K562 (cell line): ENCODE data around the gene UNC13C. TPM values are rescaled to one million over a fixed set of nuclear protein-coding genes. Genes with fewer than 3 reads are reported as not detected.

Experiments
- ATAC-seq: fragments of 200-7000 bp; cut with Tn5 transposase; 3 replicates; pipeline ENCODE4 v1.9.1; 2020; ENCODE audit warnings: moderate library complexity
- BruUV-seq: library from RNA; stranded (reverse); fragments of 400-500 nt; replicated peaks from 2 replicates; lab custom pipeline; 2021; lab: Mats Ljungman, UMichigan
- CTCF ChIA-PET: fragments of 300-600 bp; formaldehyde crosslinking; extraction: SDS; loops from one replicate; lab custom pipeline; 2021; ENCODE audit warnings: low intra/inter-chr PET ratio; lab: Yijun Ruan, JAX
- POLR2A ChIA-PET: fragments of 300-600, 350-650 bp; sonication (Branson Sonifier 250); formaldehyde crosslinking; extraction: SDS; loops from one replicate; lab custom pipeline; 2021; ENCODE audit warnings: antibody characterized with exemption, inconsistent platforms; lab: Yijun Ruan, JAX
- DNase-seq, 4 experiments: peaks; one replicate each; pipeline versions ENCODE4 v3.0.0 to v3.0.0-alpha.2; 2011 to 2018; ENCODE audit warnings: low spot score in 3 of 4, mixed read lengths in 3 of 4; ENCODE audit errors: extremely low read depth in 1 of 4
- FAIRE-seq: peaks from 2 replicates; lab custom pipeline; 2011; peaks lifted over from hg19 to GRCh38; lab: Jason Lieb, UNC
- H2AFZ ChIP-seq: 2 replicates; pipeline ENCODE4 v1.6.0; 2011; ENCODE audit warnings: low read depth, low read length, control low read depth, inconsistent platforms
- H3K27ac ChIP-seq: fragments of 200-600 bp; 3 replicates; pipeline ENCODE4 v1.8.0; 2011; ENCODE audit warnings: low read depth, mild to moderate bottlenecking, control low read depth, inconsistent platforms, low read length, moderate library complexity, mixed read lengths; ENCODE audit errors: extremely low read depth
- H3K27me3 ChIP-seq, 2 experiments: fragments of 300-600 bp in 1 of 2; 2 replicates in 1 of 2; 3 replicates in 1 of 2; pipeline versions ENCODE4 v1.6.0 to v1.8.0; 2011; ENCODE audit warnings: inconsistent platforms in 2 of 2, low read length in 2 of 2, mild to moderate bottlenecking in 1 of 2, mixed read lengths in 1 of 2, moderate library complexity in 1 of 2; ENCODE audit not compliant: control insufficient read depth in 2 of 2, insufficient read depth in 2 of 2
- H3K36me3 ChIP-seq: fragments of 300-600 bp; 3 replicates; pipeline ENCODE4 v1.8.0; 2011; ENCODE audit warnings: mild to moderate bottlenecking, low read length, inconsistent platforms; ENCODE audit not compliant: control insufficient read depth, insufficient read depth
- H3K4me1 ChIP-seq, 2 experiments: fragments of 200-600 bp in 1 of 2; replicated peaks in 1 of 2; 2 replicates in 1 of 2; 3 replicates in 1 of 2; pipeline versions ENCODE4 v1.5.1 to v1.8.0; 2011; ENCODE audit warnings: inconsistent platforms in 2 of 2, low read length in 2 of 2, mild to moderate bottlenecking in 1 of 2, mixed read lengths in 1 of 2, moderate library complexity in 1 of 2; ENCODE audit not compliant: control insufficient read depth in 2 of 2, insufficient read depth in 2 of 2
- H3K4me2 ChIP-seq: 2 replicates; pipeline ENCODE4 v1.6.1; 2011; ENCODE audit warnings: low read length, control low read depth, inconsistent platforms, mixed read lengths; ENCODE audit not compliant: insufficient read depth
- H3K4me3 ChIP-seq: fragments of 200-600 bp; sonication (generic), shearing (Covaris generic); 2 replicates; pipeline ENCODE4 v1.5.1; 2016; ENCODE audit warnings: control low read depth, inconsistent platforms
- H3K79me2 ChIP-seq: fragments of 200-600 bp; 3 replicates; pipeline ENCODE4 v1.8.0; 2011; ENCODE audit warnings: low read length, inconsistent platforms; ENCODE audit not compliant: control insufficient read depth, insufficient read depth
- H3K9ac ChIP-seq, 2 experiments: 2 replicates each; pipeline versions ENCODE4 v1.6.0 to v1.6.1; 2011; ENCODE audit warnings: low read depth in 2 of 2, low read length in 2 of 2, control low read depth in 1 of 2, inconsistent platforms in 1 of 2, mild to moderate bottlenecking in 1 of 2, mixed read lengths in 1 of 2; ENCODE audit not compliant: insufficient read depth in 1 of 2
- H3K9me1 ChIP-seq: one replicate; pipeline ENCODE4 v1.6.0; 2011; ENCODE audit warnings: inconsistent platforms, mild to moderate bottlenecking, low read length, moderate library complexity; ENCODE audit not compliant: control insufficient read depth, insufficient read depth
- H3K9me3 ChIP-seq: replicated peaks from 2 replicates; pipeline ENCODE4 v1.5.1; 2011; ENCODE audit warnings: low read depth, low read length, inconsistent platforms; ENCODE audit not compliant: control insufficient read depth, insufficient read depth
- H4K20me1 ChIP-seq: replicated peaks from 2 replicates; pipeline ENCODE4 v1.6.1; 2011; ENCODE audit warnings: low read length, inconsistent platforms, mixed read lengths; ENCODE audit not compliant: control insufficient read depth, insufficient read depth
- DACH1 ChIP-seq: fragments of 450-650 bp; IDR thresholded peaks from 2 replicates; pipeline ENCODE4 v1.6.1; 2018; ENCODE audit not compliant: partially characterized antibody
- HDAC8 ChIP-seq: fragments of 450-650 bp; IDR thresholded peaks from 2 replicates; pipeline ENCODE4 v1.6.1; 2016; ENCODE audit warnings: mild to moderate bottlenecking, missing genetic modification characterization, moderate library complexity, missing compliant biosample characterization
- MTA3 ChIP-seq: fragments of 450-650 bp; formaldehyde crosslinking; IDR thresholded peaks from 2 replicates; pipeline ENCODE4 v1.6.1; 2017; ENCODE audit warnings: mild to moderate bottlenecking, borderline replicate concordance
- RCOR1 ChIP-seq, 2 experiments: IDR thresholded peaks; 2 replicates each; pipeline ENCODE4 v1.6.1; 2012; ENCODE audit warnings: low read depth in 2 of 2, low read length in 2 of 2, borderline replicate concordance in 1 of 2, improper control_type of control experiment in 1 of 2
- SAFB2 ChIP-seq: fragments of 200-400 bp; formaldehyde crosslinking; IDR thresholded peaks from 2 replicates; pipeline ENCODE4 v1.6.1; 2018; ENCODE audit warnings: borderline replicate concordance, low read length, low read depth, moderate library complexity; ENCODE audit not compliant: severe bottlenecking
- SMAD3 ChIP-seq: fragments of 450-650 bp; formaldehyde crosslinking; conservative IDR thresholded peaks from 2 replicates; pipeline ENCODE4 v1.4.0; 2020; ENCODE audit warnings: mild to moderate bottlenecking
- YBX1 ChIP-seq: fragments of 450-650 bp; IDR thresholded peaks from 2 replicates; pipeline ENCODE4 v1.7.1; 2016; ENCODE audit warnings: mild to moderate bottlenecking
- ZZZ3 ChIP-seq: fragments of 450-650 bp; IDR thresholded peaks from 2 replicates; pipeline ENCODE4 v1.6.1; 2016; ENCODE audit warnings: antibody characterized with exemption, mild to moderate bottlenecking, moderate library complexity
- WGBS: fragments of 100-300 bp; shearing (Covaris generic); methylation state at CpG from one replicate; pipeline ENCODE4 v1.1.6; 2016; ENCODE audit warnings: low coverage, mixed read lengths; ENCODE audit not compliant: insufficient coverage; ENCODE audit errors: missing lambda C conversion rate; 5-methylcytosine and 5-hydroxymethylcytosine counted together
- in situ Hi-C: fragments of 300-500 bp; cut with MboI; formaldehyde crosslinking; loops from 4 replicates; pipeline ENCODE4 v1.15.0; 2018; ENCODE audit warnings: inconsistent platforms, mixed read lengths
- intact Hi-C: fragments of 100-400 bp; cut with micrococcal nuclease; formaldehyde crosslinking; loops from 2 replicates; pipeline ENCODE4 v1.14.2; 2022
- polyA plus RNA-seq, 8 experiments: library from polyadenylated mRNA; depleted of rRNA in 4 of 8; stranded (reverse) in 5 of 8; unstranded in 3 of 8; fragments of >200 nt; fragmentation: Nextera tagmentation in 2 of 8; fragmentation: Illumina TruSeq in 1 of 8; extraction: Ambion mirVana in 2 of 8; extraction: Trizol in 1 of 8; gene quantifications; 2 replicates each; pipeline versions ENCODE4 v1.2.1 to v1.2.3, GENCODE V29; 2011 to 2014; ENCODE audit warnings: inconsistent platforms in 1 of 8, missing spikeins in 1 of 8
- total RNA-seq, 7 experiments: library from RNA; depleted of rRNA in 6 of 7; stranded (reverse); fragments of >200 nt in 6 of 7; fragmentation: Illumina TruSeq in 2 of 7; extraction: Trizol in 2 of 7; gene quantifications; 2 replicates each; pipeline versions ENCODE4 v1.2.1 to v1.2.3, GENCODE V29; 2011 to 2021; ENCODE audit warnings: low replicate concordance in 1 of 7
- TF ChIP-seq, protein P1 (sequence below): fragments of 250-450 bp; sonication (Bioruptor Pico); IDR thresholded peaks from 2 replicates; pipeline ENCODE4 v1.5.0; 2021; ENCODE audit warnings: mild to moderate bottlenecking, borderline replicate concordance

UNC13C gene
- total and polyA plus RNA-seq, 9 of the 15 experiments (the other 6 are each of a cell fraction or from before 2014, with no cell fraction given): not detected

DNA sequence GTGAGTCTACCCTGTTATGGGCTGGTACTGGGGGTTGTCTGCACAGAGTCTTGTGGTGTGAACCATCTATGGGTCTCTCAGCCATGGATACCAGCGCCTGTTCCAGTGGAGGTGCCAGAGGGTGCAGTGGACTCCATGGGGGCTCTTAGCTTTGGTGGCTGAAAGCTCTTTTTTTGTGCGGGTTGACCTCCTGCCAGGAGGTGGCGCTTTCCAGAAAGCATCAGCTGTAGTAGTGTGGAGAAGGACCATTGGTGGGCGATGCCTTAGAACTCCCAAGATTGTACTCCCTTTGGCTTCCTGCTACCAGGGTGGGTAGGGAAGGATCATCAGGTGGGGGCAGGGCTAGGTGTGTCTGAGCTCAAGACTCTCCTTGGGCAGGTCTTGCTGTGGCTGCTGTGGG is 615.9 kb downstream of the UNC13C start:
- ChIA-PET CTCF (no interaction called here), POLR2A (no interaction called here)
- in situ Hi-C loops: no loop called here
- H3K36me3 ChIP-seq: no peaks in the 10 kb centered on the region
- no peak overlapping the region for H3K9ac ChIP-seq
- no peak overlapping the region for H2AFZ ChIP-seq
- FAIRE-seq: no peak
- DNase-seq: no peak
- no peaks in the 10 kb centered on the region for H3K9me3 ChIP-seq
- H3K79me2 ChIP-seq: no peaks in the 10 kb centered on the region
- H3K9me1 ChIP-seq: no peaks in the 10 kb centered on the region
- H3K4me1 ChIP-seq: no peaks in the 10 kb centered on the region
- intact Hi-C loops: loop anchor here (10.0 kb wide), 1 partner anchor 59 kb away; no protein-coding TSS in a partner anchor
- no peaks in the 10 kb centered on the region for H3K27me3 ChIP-seq
- no peak for ATAC-seq
- no peak overlapping the region for H3K27ac ChIP-seq
- WGBS: 0% methylated on average over 3 of the region's 4 CpGs
- no peak overlapping the region for H3K4me2 ChIP-seq
- H3K4me3 ChIP-seq: no peak overlapping the region
- BruUV-seq: no TSS peak
- H4K20me1 ChIP-seq: no peaks in the 10 kb centered on the region
- TF ChIP-seq, protein P1, sequence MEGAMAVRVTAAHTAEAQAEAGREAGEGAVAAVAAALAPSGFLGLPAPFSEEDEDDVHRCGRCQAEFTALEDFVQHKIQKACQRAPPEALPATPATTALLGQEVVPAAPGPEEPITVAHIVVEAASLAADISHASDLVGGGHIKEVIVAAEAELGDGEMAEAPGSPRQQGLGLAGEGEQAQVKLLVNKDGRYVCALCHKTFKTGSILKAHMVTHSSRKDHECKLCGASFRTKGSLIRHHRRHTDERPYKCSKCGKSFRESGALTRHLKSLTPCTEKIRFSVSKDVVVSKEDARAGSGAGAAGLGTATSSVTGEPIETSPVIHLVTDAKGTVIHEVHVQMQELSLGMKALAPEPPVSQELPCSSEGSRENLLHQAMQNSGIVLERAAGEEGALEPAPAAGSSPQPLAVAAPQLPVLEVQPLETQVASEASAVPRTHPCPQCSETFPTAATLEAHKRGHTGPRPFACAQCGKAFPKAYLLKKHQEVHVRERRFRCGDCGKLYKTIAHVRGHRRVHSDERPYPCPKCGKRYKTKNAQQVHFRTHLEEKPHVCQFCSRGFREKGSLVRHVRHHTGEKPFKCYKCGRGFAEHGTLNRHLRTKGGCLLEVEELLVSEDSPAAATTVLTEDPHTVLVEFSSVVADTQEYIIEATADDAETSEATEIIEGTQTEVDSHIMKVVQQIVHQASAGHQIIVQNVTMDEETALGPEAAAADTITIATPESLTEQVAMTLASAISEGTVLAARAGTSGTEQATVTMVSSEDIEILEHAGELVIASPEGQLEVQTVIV (CRISPR knock-in tag): no peak
- TF ChIP-seq DACH1: no peak

DNA sequence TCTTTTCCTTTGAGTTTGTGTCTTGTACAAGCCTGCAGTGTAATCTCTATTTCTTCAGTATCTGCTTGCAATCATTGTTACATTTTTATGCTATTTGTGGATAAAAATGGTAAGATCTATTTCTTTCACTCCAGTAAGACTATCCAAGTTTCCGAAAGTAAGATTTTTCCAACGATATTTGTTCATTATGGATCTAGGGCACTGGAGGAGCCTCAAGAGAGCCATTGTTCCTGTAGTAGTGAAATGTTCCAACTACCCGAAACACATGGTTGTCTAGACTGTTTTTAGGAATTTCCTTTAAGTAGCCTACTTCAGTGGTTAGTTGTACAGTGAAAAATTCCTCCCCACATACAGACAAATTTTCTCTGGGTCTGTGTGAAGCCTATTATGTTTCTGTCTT is 621.1 kb downstream of the UNC13C start:
- no peaks in the 10 kb centered on the region for H3K4me1 ChIP-seq
- no peak overlapping the region for H3K27ac ChIP-seq
- H3K9ac ChIP-seq: no peak overlapping the region
- H2AFZ ChIP-seq: no peak overlapping the region
- FAIRE-seq (no peak), ATAC-seq (no peak), DNase-seq (no peak)
- H4K20me1 ChIP-seq: no peaks in the 10 kb centered on the region
- no peak overlapping the region for H3K4me3 ChIP-seq
- in situ Hi-C loops (no loop called here), intact Hi-C loops (loop anchor here (10.0 kb wide), 1 partner anchor 65 kb away; no protein-coding TSS in a partner anchor)
- no peaks in the 10 kb centered on the region for H3K27me3 ChIP-seq
- ChIA-PET CTCF (no interaction called here), POLR2A (no interaction called here)
- WGBS: 0% methylated on average over 3 of the region's 3 CpGs
- no peak overlapping the region for H3K4me2 ChIP-seq
- no TSS peak for BruUV-seq
- no peaks in the 10 kb centered on the region for H3K9me3 ChIP-seq
- TF ChIP-seq ZZZ3 (no peak), HDAC8 (tag) (no peak), MTA3 (no peak), SMAD3 (CRISPR knock-in tag) (no peak), SAFB2 (no peak), RCOR1 (IDR thresholded peaks at IDR 0.05; ENCODE audit: borderline replicate concordance in 1 of 2, low read depth in 2 of 2, low read length in 2 of 2) (no peak), YBX1 (no peak)
- no peaks in the 10 kb centered on the region for H3K9me1 ChIP-seq
- H3K36me3 ChIP-seq: no peaks in the 10 kb centered on the region
- no peaks in the 10 kb centered on the region for H3K79me2 ChIP-seq
